Stimulated activated CD4-positive, alpha-beta T cell treated with anti-CD3 and anti-CD28 coated beads, Interleukin-15, amount 100 ng/mL, for 24 hours (primary cell): ENCODE data around the gene KCNQ5.
A peak's percentile ranks its signal among the peaks of the same experiment; 100 is the strongest.

Experiments used
- DNase-seq: peaks from one replicate; pipeline ENCODE4 v3.0.0-alpha.2; 2020

The KCNQ5 gene

GRCh38 chr6:72748759-72749158, 126.9 kb downstream of the KCNQ5 start:
- DNase-seq, result peak; percentile 11

GRCh38 chr6:72755752-72756151, 133.9 kb downstream of the KCNQ5 start:
- no peak for DNase-seq

GRCh38 chr6:72757048-72757447, 135.2 kb downstream of the KCNQ5 start:
- DNase-seq, result no peak

- DNase-seq, result no peak
Measured at GRCh38 chr6:72757926-72758325, 136.1 kb downstream of the KCNQ5 start.

- DNase-seq, result no peak
Measured at GRCh38 chr6:72758901-72759300, 137.0 kb downstream of the KCNQ5 start.

GRCh38 chr6:72760114-72760793, 138.4 kb downstream of the KCNQ5 start:
- no peak for DNase-seq

- DNase-seq, result no peak
Measured at GRCh38 chr6:72761761-72762160, 139.9 kb downstream of the KCNQ5 start.

- no peak for DNase-seq
Measured at GRCh38 chr6:72769459-72770125, 147.7 kb downstream of the KCNQ5 start.

- no peak for DNase-seq
Measured at GRCh38 chr6:72770959-72771358, 149.1 kb downstream of the KCNQ5 start.

- no peak for DNase-seq
Measured at GRCh38 chr6:72776456-72776855, 154.6 kb downstream of the KCNQ5 start.

- DNase-seq, result no peak
Measured at GRCh38 chr6:72781624-72782023, 159.8 kb downstream of the KCNQ5 start.

GRCh38 chr6:72783035-72783434, 161.2 kb downstream of the KCNQ5 start:
- DNase-seq, result no peak

- no peak for DNase-seq
Measured at GRCh38 chr6:72783666-72784065, 161.8 kb downstream of the KCNQ5 start.

GRCh38 chr6:72784071-72784470, 162.2 kb downstream of the KCNQ5 start:
- DNase-seq, result no peak

GRCh38 chr6:72784581-72784980, 162.7 kb downstream of the KCNQ5 start:
- no peak for DNase-seq

- DNase-seq, result no peak
Measured at GRCh38 chr6:72787391-72788031, 165.6 kb downstream of the KCNQ5 start.

- DNase-seq, result no peak
Measured at GRCh38 chr6:72788188-72788587, 166.3 kb downstream of the KCNQ5 start.

- no peak for DNase-seq
Measured at GRCh38 chr6:72789145-72789544, 167.3 kb downstream of the KCNQ5 start.

GRCh38 chr6:72792692-72793091, 170.8 kb downstream of the KCNQ5 start:
- DNase-seq, result no peak

GRCh38 chr6:72793641-72794395, 172.0 kb downstream of the KCNQ5 start:
- DNase-seq, result no peak

- no peak for DNase-seq
Measured at GRCh38 chr6:72798196-72798595, 176.3 kb downstream of the KCNQ5 start.

GRCh38 chr6:72809746-72810379, 188.0 kb downstream of the KCNQ5 start:
- no peak for DNase-seq
